Brain microvascular endothelial cell (primary cell): ENCODE measurements around the gene MCC.

Source experiments
- DNase-seq: peaks from one replicate; pipeline ENCODE4 v3.0.0-alpha.2; 2020
- H3K27ac ChIP-seq: fragments of 250-450 bp; sonication (Bioruptor Pico); 2 replicates; pipeline ENCODE4 v1.5.1; 2020; ENCODE audit warnings: mild to moderate bottlenecking, moderate library complexity
- H3K27me3 ChIP-seq: fragments of 250-450 bp; sonication (Bioruptor Pico); replicated peaks from 2 replicates; pipeline ENCODE4 v1.5.1; 2020; ENCODE audit warnings: mild to moderate bottlenecking
- H3K36me3 ChIP-seq: fragments of 250-450 bp; sonication (Bioruptor Pico); replicated peaks from 2 replicates; pipeline ENCODE4 v1.5.1; 2020; ENCODE audit warnings: mild to moderate bottlenecking
- H3K4me3 ChIP-seq: 2 replicates; pipeline ENCODE4 v1.5.1; 2011; ENCODE audit warnings: low read depth, mild to moderate bottlenecking, control low read depth, low read length, moderate library complexity
- CTCF ChIP-seq: IDR thresholded peaks from 2 replicates; pipeline ENCODE4 v1.5.1; 2011; ENCODE audit warnings: low read depth, mild to moderate bottlenecking, moderate library complexity, low read length, control low read depth, inconsistent platforms; ENCODE audit errors: missing control alignments
- in situ Hi-C: cut with HindIII; loops from 2 replicates; pipeline ENCODE4 v1.10.0; 2017; ENCODE audit warnings: low sequenced_read_pairs, low pct_ligation_motif_present

MCC gene

GRCh38 chr5:113256671-113257452 lies 231.4 kb downstream of the MCC start:
- no peak for DNase-seq
- no peak overlapping the region for H3K27ac ChIP-seq
- no peaks in the 10 kb centered on the region for H3K27me3 ChIP-seq
- in situ Hi-C loops: no loop called here
- H3K4me3 ChIP-seq: no peak overlapping the region
- no peaks in the 10 kb centered on the region for H3K36me3 ChIP-seq
- TF ChIP-seq CTCF: no peak

GRCh38 chr5:113255579-113256386 lies 232.5 kb downstream of the MCC start:
- no peaks in the 10 kb centered on the region for H3K36me3 ChIP-seq
- in situ Hi-C loops: no loop called here
- no peak for DNase-seq
- H3K4me3 ChIP-seq: no peak overlapping the region
- H3K27me3 ChIP-seq: no peaks in the 10 kb centered on the region
- no peak overlapping the region for H3K27ac ChIP-seq
- TF ChIP-seq CTCF: no peak

GRCh38 chr5:113255105-113255504 lies 233.1 kb downstream of the MCC start:
- Histone ChIP-seq H3K36me3 (no peaks in the 10 kb centered on the region), H3K27ac (no peak overlapping the region), H3K27me3 (no peaks in the 10 kb centered on the region), H3K4me3 (no peak overlapping the region)
- no peak for DNase-seq
- in situ Hi-C loops: no loop called here
- no peak for TF ChIP-seq CTCF

GRCh38 chr5:113253037-113253436 lies 235.2 kb downstream of the MCC start:
- in situ Hi-C loops: no loop called here
- TF ChIP-seq CTCF: no peak
- H3K27ac ChIP-seq: no peak overlapping the region

GRCh38 chr5:113252066-113252465 lies 236.2 kb downstream of the MCC start:
- H3K27me3 ChIP-seq: no peaks in the 10 kb centered on the region
- no peak for DNase-seq
- H3K27ac ChIP-seq: no peak overlapping the region
- H3K36me3 ChIP-seq: no peaks in the 10 kb centered on the region
- no peak overlapping the region for H3K4me3 ChIP-seq
- in situ Hi-C loops: no loop called here
- TF ChIP-seq CTCF: no peak

More at GRCh38 chr5:113253037-113253436, 235.2 kb downstream of the MCC start:
- no peak for DNase-seq
- no peaks in the 10 kb centered on the region for H3K36me3 ChIP-seq
- no peaks in the 10 kb centered on the region for H3K27me3 ChIP-seq
- no peak overlapping the region for H3K4me3 ChIP-seq
